NCI-H345 treated with DMSO at 0.1 percent for 48 hours (cell line): ENCODE results near the gene CD247.
A peak's percentile ranks its signal among the peaks of the same experiment; 100 is the strongest.

Experiments
- DNase-seq: peaks from one replicate; lab custom pipeline; 2025; ENCODE audit not compliant: unreplicated experiment; lab: John Stamatoyannopoulos, UW

CD247 gene

DNA sequence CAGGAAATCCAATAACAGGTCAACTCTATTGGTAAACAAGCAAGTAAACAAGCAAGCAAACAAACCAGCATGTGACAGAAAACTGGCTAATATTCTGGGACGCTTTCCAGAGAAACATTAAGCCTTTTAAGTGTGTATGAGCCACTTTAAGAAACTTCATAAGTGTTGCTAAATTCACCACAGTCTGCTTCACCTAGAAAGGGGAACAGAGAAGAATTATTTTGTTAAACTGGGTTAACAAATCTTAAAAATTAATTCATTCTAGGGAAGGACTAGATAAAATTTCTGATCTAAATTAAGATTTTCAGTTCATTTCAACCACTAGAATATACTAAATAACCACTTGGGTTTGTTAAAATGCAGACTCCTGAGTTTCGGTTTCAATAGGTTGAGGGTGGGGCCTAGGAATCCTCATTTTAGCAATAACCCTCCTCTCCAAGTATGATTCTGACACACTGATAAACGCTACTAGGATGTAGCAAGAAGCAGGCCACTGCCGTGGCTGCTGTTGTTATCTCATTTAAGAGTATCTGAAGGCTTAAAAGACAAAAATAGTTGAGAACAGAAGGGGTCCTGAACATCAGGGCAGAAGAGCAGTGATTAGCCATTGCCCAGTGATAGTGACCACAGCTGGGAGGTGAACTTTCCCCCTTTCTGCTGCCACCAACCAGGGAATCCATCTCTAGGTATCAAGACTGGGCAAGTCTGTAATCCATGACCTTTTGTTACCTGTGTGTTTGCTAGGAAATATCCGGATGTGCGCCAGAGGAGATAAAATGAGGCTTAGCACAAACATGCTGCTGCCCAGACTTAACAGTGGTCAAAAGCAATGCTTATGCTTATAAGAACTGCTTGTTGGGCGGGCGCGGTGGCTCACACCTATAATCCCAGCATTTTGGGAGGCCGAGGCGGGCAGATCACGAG, 24.0 kb upstream of the CD247 start:
- DNase-seq = no peak

- DNase-seq = no peak
These were observed 23.3 kb upstream of the CD247 start for GRCh38 chr1:167541610-167542009.

- DNase-seq = no peak
These were observed 22.7 kb upstream of the CD247 start for GRCh38 chr1:167541003-167541402.

DNA sequence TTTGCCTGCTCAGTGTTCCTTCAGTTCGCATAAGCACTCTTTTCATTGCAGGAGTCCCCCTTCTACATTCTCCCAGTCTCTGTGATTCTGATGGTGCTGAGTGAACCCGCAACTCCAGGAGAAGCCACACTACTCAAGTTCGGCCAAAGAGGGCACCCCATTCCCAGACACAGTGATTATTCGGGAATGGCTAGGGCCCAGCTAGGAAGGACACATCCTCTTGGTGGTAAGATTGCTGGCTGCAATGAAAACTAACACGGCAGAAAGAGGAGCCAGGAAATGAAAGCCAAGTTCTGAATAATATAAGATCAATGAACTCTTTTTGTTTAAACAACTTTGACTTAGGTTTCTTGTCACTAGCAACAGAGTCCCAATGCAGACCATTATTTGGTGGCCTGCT, 20.3 kb upstream of the CD247 start:
- DNase-seq = no peak

GRCh38 chr1:167533851-167534300, 15.5 kb upstream of the CD247 start:
- DNase-seq = peak; percentile 51

GRCh38 chr1:167532964-167533824, 14.9 kb upstream of the CD247 start:
- DNase-seq = no peak

GRCh38 chr1:167532375-167532774, 14.0 kb upstream of the CD247 start:
- no peak for DNase-seq

DNA sequence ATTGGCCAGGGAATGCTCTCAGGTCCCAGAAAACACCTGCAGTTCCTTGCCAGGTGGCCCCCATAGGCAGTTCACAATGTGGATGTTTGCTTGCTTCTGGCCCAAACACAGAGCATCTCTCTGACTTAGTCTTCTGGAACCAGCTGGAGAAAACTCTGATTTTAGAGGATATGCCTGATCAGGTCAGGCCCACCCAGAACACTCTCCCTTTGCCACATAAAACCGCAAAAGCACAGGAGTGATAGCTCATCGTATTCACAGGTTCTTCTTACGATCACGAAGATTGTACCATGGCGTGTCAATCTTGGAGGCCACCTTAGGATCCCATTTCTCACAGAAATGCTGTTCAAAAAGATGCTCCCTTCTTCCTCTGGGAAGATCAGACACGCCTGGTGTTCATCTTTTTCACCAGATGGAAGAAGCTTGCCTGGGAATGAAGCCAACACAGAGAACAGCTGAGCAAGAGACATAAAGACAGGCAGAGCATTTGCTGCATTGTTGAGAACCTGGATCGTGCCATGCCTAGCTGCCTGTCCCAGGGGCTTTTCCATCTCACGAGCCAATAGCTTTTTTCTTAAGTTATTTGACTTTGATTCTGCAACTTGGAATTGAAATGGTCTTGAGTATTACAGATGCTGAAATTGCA, 11.6 kb upstream of the CD247 start:
- no peak for DNase-seq

DNA sequence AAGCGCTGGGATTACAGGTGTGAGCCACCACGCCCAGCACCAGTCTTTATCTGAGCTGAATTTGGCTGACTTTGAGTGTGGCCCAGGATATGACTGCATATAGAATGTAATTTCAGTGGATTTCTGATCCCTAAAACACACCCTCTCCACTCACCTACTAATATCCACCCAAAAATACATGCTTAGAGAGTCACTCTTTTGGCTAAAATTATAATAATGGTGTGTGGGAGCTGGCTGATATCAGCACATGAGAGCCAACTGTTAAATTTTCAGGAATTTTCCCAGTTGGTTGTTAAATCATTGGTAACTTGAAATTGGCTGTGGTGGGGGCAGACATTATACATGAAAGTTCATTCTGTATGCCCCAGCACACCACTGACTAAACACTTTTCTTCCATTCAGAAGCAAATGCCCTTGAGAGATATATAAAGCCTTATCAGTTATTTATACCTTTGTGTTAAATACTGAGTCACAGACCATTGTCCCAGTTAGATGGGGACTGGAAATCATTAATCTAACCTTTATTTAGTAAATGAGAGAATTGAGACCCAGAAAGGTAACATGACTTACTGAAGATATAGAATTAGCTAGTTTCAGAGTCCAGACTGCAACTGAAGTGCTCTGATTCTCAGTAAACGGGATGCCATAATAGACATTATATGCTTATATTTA, 9.9 kb upstream of the CD247 start:
- DNase-seq = no peak

- no peak for DNase-seq
These were observed 8.5 kb upstream of the CD247 start for GRCh38 chr1:167526667-167527383.

DNA sequence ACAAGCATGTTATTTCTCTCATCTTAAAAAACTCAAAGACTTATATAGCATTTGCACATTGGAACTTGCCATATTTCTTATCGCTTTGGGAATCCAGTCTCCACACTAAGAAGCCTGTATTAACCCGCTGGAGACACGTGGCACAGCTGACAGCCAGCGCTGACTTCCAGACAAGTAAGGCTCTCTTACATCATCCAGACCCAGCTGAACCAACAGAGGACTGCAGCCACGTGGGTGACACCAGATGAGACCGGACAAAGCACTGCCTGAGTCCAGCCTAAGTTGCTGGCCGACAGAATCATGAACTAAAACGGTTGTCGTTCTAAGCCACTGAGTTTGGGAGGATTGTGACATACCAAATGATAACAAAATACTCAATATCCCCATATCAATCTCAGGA, 6.3 kb upstream of the CD247 start:
- DNase-seq = no peak

DNA sequence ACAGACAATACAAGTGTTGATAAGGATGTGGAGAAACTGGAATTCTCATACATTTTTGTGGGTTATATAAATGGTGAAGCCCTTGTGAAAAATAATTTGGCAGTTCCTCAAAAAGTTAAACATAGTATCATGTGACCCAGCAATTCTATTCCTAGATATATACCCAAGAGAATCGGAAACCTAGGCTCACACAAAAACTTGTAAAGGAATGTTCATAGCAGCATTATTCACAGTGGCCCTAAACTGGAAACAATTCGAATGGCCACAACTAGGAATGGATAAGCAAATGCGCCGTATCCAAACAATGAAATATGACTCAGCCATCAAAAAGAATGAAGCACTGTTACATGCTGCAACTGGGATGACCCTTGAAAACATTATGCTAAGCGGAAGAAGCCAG, 3.9 kb upstream of the CD247 start:
- no peak for DNase-seq

DNA sequence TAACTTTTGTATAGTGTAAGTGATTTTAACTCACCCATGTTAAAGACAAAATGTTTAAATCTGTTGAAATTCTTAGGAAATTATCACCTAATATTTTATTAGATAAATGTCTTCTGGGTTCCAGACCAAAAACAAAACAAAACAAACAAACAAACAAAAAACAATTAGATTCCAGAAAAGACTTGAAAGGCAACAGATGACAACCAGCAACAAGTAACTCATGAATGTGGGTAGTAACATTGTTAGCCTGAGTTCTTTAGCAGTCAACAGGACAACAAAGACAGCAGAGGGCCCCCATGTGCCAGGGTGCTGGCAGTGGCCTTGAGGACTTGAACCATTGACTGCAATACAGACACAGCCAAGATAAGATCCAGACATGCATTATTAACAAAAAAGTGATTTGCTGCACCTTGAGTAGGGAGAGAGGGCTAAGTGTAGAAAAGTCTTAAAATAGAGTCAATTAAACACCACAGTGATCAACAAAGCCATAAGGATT, 2.4 kb upstream of the CD247 start:
- no peak for DNase-seq

- DNase-seq = no peak
These were observed 596 bp downstream of the CD247 start for GRCh38 chr1:167517535-167518330.

- DNase-seq = no peak
These were observed 1.6 kb downstream of the CD247 start for GRCh38 chr1:167516404-167517388.

DNA sequence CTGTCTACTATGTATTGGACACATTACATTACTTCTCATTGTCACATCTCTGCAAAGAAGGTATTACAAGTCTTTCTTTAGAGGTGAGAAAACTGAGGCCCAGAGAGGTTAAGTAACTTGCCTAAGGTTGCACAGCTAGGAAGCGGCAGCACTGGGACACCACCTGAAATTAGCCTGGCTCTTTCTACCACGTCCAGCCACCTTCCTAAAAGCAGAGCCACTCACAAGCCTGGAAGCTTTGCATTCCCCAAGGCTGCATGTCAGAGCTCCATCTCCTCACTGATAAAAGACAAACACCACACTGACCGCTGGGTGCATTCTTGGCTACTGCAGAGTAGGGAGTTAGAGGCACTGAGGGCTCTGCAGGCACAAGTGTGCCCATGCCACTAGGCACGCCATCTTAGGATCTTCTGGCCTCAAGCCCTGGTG, 2.4 kb downstream of the CD247 start:
- DNase-seq = no peak

DNA sequence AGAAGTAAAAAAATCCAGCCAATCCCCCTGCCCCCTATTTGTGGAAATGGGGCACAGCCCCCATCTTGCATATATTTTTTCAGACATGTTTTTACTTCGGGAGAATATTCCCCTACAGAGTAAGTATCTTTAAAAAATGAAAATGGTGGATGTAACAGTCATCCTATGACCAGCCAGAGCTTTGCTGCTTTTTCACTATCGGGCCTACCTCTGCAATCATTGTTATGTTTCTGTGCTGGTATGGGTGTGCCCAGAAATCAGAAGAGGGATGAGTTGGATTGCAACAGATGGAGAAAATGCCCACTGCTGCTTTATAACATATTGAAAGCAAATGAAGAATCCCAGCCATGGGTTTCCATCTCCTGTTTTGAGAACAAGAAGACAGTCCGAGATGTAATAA, 2.9 kb downstream of the CD247 start:
- no peak for DNase-seq

- DNase-seq = no peak
These were observed 4.0 kb downstream of the CD247 start for GRCh38 chr1:167514288-167514687.
